OCI-LY7 (cell line): ENCODE results near the gene MIER2. TPM values are rescaled to one million over a fixed set of nuclear protein-coding genes. Genes with fewer than 3 reads are reported as not detected.

ENCODE experiments used
- BruUV-seq: library from RNA; stranded (reverse); fragments of 400-500 nt; replicated peaks from 2 replicates; lab custom pipeline; 2021; lab: Mats Ljungman, UMichigan
- CTCF ChIA-PET: fragments of 300-600 bp; sonication (Branson Sonifier 250); formaldehyde crosslinking; loops from one replicate; lab custom pipeline; 2022; ENCODE audit warnings: antibody characterized with exemption; ENCODE audit not compliant: unreplicated experiment; lab: Charles Lee
- POLR2A ChIA-PET: fragments of 300-600 bp; sonication (Branson Sonifier 250); formaldehyde crosslinking; loops from one replicate; lab custom pipeline; 2022; ENCODE audit warnings: antibody characterized with exemption; lab: Charles Lee
- DNase-seq: peaks from one replicate; pipeline ENCODE4 v3.0.0-alpha.2; 2015; ENCODE audit warnings: low spot score
- H2AFZ ChIP-seq: fragments of 200-600 bp; sonication (generic), shearing (Covaris generic); 2 replicates; pipeline ENCODE4 v1.6.1; 2014; ENCODE audit warnings: mild to moderate bottlenecking, antibody characterized with exemption, low read length, moderate library complexity
- H3K27ac ChIP-seq: fragments of 200-600 bp; sonication (generic); 2 replicates; pipeline ENCODE4 v1.5.1; 2014; ENCODE audit warnings: mixed run types, low read depth, mild to moderate bottlenecking, moderate library complexity, low read length, inconsistent platforms; ENCODE audit not compliant: poor library complexity, severe bottlenecking
- H3K36me3 ChIP-seq: fragments of 200-600 bp; sonication (generic); 2 replicates; pipeline ENCODE4 v1.6.1; 2014; ENCODE audit warnings: mild to moderate bottlenecking, antibody characterized with exemption, low read length, moderate library complexity, mixed read lengths; ENCODE audit not compliant: insufficient read depth
- H3K4me1 ChIP-seq: fragments of 200-600 bp; sonication (generic); 2 replicates; pipeline ENCODE4 v1.5.1; 2014; ENCODE audit warnings: mild to moderate bottlenecking, low read length; ENCODE audit not compliant: insufficient read depth, poor library complexity, severe bottlenecking
- H3K4me2 ChIP-seq: fragments of 200-600 bp; sonication (generic); 2 replicates; pipeline ENCODE4 v1.6.1; 2014; ENCODE audit warnings: mild to moderate bottlenecking, low read length
- H3K4me3 ChIP-seq: fragments of 200-600 bp; sonication (generic); 2 replicates; pipeline ENCODE4 v1.5.1; 2014; ENCODE audit warnings: mild to moderate bottlenecking, low read depth, low read length; ENCODE audit not compliant: poor library complexity, severe bottlenecking
- H3K79me2 ChIP-seq: fragments of 200-600 bp; sonication (generic); 2 replicates; pipeline ENCODE4 v1.6.1; 2016; ENCODE audit warnings: low read depth, mild to moderate bottlenecking, low read length, moderate library complexity, mixed read lengths; ENCODE audit not compliant: insufficient read depth
- H3K9me2 ChIP-seq: fragments of 200-600 bp; sonication (generic); 2 replicates; pipeline ENCODE4 v1.6.1; 2016; ENCODE audit warnings: mild to moderate bottlenecking, low read length, mixed read lengths; ENCODE audit not compliant: insufficient read depth
- H3K9me3 ChIP-seq: fragments of 200-600 bp; sonication (generic); 2 replicates; pipeline ENCODE4 v1.6.1; 2014; ENCODE audit warnings: mild to moderate bottlenecking, mixed run types, low read length, mixed read lengths
- H4K20me1 ChIP-seq: fragments of 200-600 bp; sonication (generic); 2 replicates; pipeline ENCODE4 v1.6.1; 2014; ENCODE audit warnings: mild to moderate bottlenecking, antibody characterized with exemption, low read length, moderate library complexity, mixed read lengths; ENCODE audit not compliant: insufficient read depth
- EZH2phosphoT487 ChIP-seq: fragments of 200-600 bp; sonication (generic); IDR thresholded peaks from 2 replicates; pipeline ENCODE4 v1.6.1; 2018; ENCODE audit warnings: low read depth, borderline replicate concordance, mild to moderate bottlenecking, mixed run types, antibody characterized with exemption, low read length, moderate library complexity, mixed read lengths
- intact Hi-C: fragments of 100-400 bp; cut with micrococcal nuclease; formaldehyde crosslinking; loops from one replicate; pipeline ENCODE4 v1.10.0; 2022; ENCODE audit not compliant: unreplicated experiment
- total RNA-seq, 2 experiments: library from RNA; depleted of rRNA in 1 of 2; stranded (reverse); fragments of >200 nt in 1 of 2; shearing (Covaris generic) in 1 of 2; gene quantifications; 2 replicates each; pipeline ENCODE4 v1.2.3, GENCODE V29; 2014 to 2022
- TF ChIP-seq, protein P1 (sequence below): fragments of 200-600 bp; sonication (generic); conservative IDR thresholded peaks from 2 replicates; pipeline ENCODE4 v1.5.1; 2014; ENCODE audit warnings: mild to moderate bottlenecking, antibody characterized with exemption, low read length, moderate library complexity, mixed read lengths

The MIER2 gene
- total RNA-seq, 2 experiments from 2014 or later: 29.1 to 30.2 TPM

DNA sequence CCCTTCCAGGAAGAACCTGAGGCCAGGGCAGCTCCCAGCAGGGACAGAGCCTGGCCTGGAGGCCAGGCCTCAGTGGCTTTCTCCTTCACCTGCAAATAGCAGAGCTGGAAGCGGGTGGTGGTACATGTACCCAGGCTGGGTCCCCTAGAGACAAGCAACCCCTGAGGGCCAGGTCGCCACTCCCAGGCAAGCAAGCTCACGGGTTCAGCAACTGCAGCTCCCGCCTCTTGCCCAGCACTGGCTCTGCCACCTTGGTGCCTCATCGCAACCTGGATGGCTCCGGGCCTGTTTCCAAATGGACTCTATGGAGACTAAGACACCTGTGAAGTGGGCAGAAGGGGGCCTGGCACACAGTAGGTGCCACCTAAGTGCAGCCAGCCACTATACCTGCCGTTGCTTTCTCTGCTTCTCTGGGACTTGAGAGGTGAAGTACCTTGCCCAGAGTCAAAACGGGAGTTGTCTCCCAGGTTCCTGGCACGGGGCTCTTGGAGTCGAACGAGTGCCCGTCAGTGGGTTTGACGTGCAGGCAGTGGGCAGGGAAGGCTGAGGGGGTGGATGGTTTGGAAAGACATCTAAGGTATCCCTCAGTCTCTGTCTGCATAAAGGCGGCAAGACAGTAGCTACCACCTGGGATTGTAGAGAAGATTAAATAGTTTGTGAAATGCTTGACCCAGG is 51.0 kb downstream of the MIER2 start:
- Histone ChIP-seq H3K9me2 (no peaks in the 10 kb centered on the region), H4K20me1 (no peaks in the 10 kb centered on the region), H3K4me1 (no peaks in the 10 kb centered on the region), H3K27ac (no peak overlapping the region), H3K9me3 (no peaks in the 10 kb centered on the region), H2AFZ (no peak overlapping the region), H3K4me2 (no peak overlapping the region), H3K79me2 (no peaks in the 10 kb centered on the region), H3K4me3 (no peak overlapping the region), H3K36me3 (no peaks in the 10 kb centered on the region)
- BruUV-seq: no TSS peak
- ChIA-PET POLR2A (no interaction called here), CTCF (no interaction called here)
- TF ChIP-seq EZH2phosphoT487: no peak
- TF ChIP-seq, protein P1, sequence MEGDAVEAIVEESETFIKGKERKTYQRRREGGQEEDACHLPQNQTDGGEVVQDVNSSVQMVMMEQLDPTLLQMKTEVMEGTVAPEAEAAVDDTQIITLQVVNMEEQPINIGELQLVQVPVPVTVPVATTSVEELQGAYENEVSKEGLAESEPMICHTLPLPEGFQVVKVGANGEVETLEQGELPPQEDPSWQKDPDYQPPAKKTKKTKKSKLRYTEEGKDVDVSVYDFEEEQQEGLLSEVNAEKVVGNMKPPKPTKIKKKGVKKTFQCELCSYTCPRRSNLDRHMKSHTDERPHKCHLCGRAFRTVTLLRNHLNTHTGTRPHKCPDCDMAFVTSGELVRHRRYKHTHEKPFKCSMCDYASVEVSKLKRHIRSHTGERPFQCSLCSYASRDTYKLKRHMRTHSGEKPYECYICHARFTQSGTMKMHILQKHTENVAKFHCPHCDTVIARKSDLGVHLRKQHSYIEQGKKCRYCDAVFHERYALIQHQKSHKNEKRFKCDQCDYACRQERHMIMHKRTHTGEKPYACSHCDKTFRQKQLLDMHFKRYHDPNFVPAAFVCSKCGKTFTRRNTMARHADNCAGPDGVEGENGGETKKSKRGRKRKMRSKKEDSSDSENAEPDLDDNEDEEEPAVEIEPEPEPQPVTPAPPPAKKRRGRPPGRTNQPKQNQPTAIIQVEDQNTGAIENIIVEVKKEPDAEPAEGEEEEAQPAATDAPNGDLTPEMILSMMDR: no peak
- no peak for DNase-seq
- intact Hi-C loops: no loop called here

DNA sequence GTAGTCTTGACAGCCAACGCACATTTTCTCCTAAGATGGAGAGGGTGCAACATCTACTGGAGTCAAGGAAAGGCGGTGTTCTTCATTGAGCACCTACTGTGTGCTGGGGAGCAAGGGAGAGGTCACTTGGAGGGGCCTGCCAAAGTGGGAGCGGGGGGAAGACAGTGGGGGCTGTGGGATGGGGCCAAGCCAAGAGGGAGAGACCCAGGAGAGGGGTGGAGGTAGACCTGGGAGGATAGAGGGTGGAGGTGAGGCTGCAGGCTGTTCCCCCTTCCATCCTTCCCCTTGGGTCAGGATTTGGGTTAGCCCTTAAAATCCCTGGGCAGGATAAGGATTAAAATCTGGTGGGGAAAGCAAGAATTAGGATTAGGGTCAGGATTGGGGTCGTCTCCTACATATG is 51.6 kb downstream of the MIER2 start:
- intact Hi-C loops: no loop called here
- Histone ChIP-seq H3K9me3 (no peaks in the 10 kb centered on the region), H3K4me1 (no peaks in the 10 kb centered on the region), H3K4me2 (no peak overlapping the region), H3K4me3 (no peak overlapping the region), H3K79me2 (no peaks in the 10 kb centered on the region), H3K9me2 (no peaks in the 10 kb centered on the region), H3K27ac (no peak overlapping the region), H4K20me1 (no peaks in the 10 kb centered on the region), H3K36me3 (no peaks in the 10 kb centered on the region), H2AFZ (no peak overlapping the region)
- ChIA-PET POLR2A (no interaction called here), CTCF (no interaction called here)
- TF ChIP-seq, protein P1: no peak
- no peak for TF ChIP-seq EZH2phosphoT487
- no TSS peak for BruUV-seq
- no peak for DNase-seq

DNA sequence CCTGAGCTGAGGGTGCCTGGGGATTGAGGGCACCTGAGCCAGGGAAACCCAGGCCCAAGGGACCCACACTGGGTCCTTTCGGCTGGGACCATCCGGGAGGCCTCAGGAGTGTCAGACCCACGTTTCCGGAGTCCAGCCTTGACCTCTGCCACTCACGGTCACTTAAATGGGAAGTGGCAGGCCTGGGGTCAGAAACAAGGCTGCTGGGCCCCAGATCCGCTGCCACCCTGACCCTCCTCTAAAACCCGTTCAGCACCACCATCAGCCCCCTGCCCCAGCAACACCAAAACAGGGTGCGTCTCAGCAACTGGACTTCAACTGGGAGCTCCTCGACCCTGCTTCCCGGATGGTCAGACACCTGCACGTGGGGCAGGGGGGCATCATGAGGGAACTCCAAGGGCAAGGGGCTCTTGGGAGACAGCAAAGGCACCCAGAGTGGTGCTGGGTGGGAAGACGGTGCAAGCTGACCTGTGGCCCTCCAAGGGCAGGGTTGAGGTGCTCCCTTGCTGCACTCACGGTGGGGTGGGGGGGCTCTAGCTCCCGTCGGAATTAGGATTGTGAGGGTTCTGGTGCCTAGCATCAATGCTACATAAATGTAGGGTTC is 52.2 kb downstream of the MIER2 start:
- H3K4me1 ChIP-seq: no peaks in the 10 kb centered on the region
- no peak for DNase-seq
- H3K36me3 ChIP-seq: no peaks in the 10 kb centered on the region
- H3K9me3 ChIP-seq: no peaks in the 10 kb centered on the region
- ChIA-PET CTCF (no interaction called here), POLR2A (no interaction called here)
- no peaks in the 10 kb centered on the region for H3K9me2 ChIP-seq
- intact Hi-C loops: no loop called here
- no peak overlapping the region for H3K4me3 ChIP-seq
- no peak overlapping the region for H2AFZ ChIP-seq
- H3K4me2 ChIP-seq: no peak overlapping the region
- no TSS peak for BruUV-seq
- no peaks in the 10 kb centered on the region for H3K79me2 ChIP-seq
- no peaks in the 10 kb centered on the region for H4K20me1 ChIP-seq
- no peak overlapping the region for H3K27ac ChIP-seq
- TF ChIP-seq, protein P1: no peak
- TF ChIP-seq EZH2phosphoT487: no peak
